Spleen (tissue), 11 donors: Measurements from ENCODE around the gene FAM184A. TPM values are rescaled to one million over a fixed set of nuclear protein-coding genes. Genes with fewer than 3 reads are reported as not detected.

Experiments used
- DNase-seq: peaks from one replicate; pipeline ENCODE4 v3.0.0-alpha.2; 2020
- H3K27ac ChIP-seq, 8 donors: fragments of 200-600 bp; sonication (generic) in 7 of 8; 1 replicate in 4 of 8; 2 replicates in 4 of 8; pipeline versions ENCODE4 v1.5.0 to v1.8.0; 2016 to 2021; ENCODE audit warnings: inconsistent platforms in 4 of 8, mild to moderate bottlenecking in 4 of 8, moderate library complexity in 1 of 8
- H3K27me3 ChIP-seq, 7 donors: fragments of 200-600 bp; sonication (generic) in 6 of 7; replicated peaks in 1 of 7; 1 replicate in 4 of 7; 2 replicates in 3 of 7; pipeline versions ENCODE4 v1.5.0 to v1.8.0; 2016 to 2021; ENCODE audit warnings: inconsistent platforms in 3 of 7, mild to moderate bottlenecking in 1 of 7
- H3K36me3 ChIP-seq, 6 donors: fragments of 200-600 bp; sonication (generic) in 5 of 6; 1 replicate in 4 of 6; 2 replicates in 2 of 6; pipeline versions ENCODE4 v1.5.0 to v1.8.0; 2016 to 2021; ENCODE audit warnings: inconsistent platforms in 2 of 6
- H3K4me1 ChIP-seq, 6 donors: fragments of 200-600 bp; sonication (generic) in 5 of 6; 1 replicate in 3 of 6; 2 replicates in 3 of 6; pipeline versions ENCODE4 v1.5.0 to v1.8.0; 2016 to 2021; ENCODE audit warnings: inconsistent platforms in 3 of 6
- H3K4me3 ChIP-seq, 8 donors: fragments of 200-600 bp; sonication (generic) in 7 of 8; 1 replicate in 4 of 8; 2 replicates in 4 of 8; pipeline versions ENCODE4 v1.5.0 to v1.8.0; 2016 to 2021; ENCODE audit warnings: inconsistent platforms in 4 of 8, mild to moderate bottlenecking in 4 of 8, moderate library complexity in 2 of 8
- H3K9me3 ChIP-seq, 8 donors: fragments of 200-600 bp; sonication (generic) in 7 of 8; 1 replicate in 4 of 8; 2 replicates in 4 of 8; pipeline versions ENCODE4 v1.5.0 to v1.8.0; 2016 to 2021; ENCODE audit warnings: inconsistent platforms in 4 of 8
- CTCF ChIP-seq, 11 experiments: fragments of 200-600 bp in 7 of 11; fragments of 450-650 bp in 4 of 11; sonication (generic) in 4 of 11; IDR thresholded peaks in 8 of 11; conservative IDR thresholded peaks in 3 of 11; 1 replicate in 7 of 11; 2 replicates in 4 of 11; pipeline versions ENCODE4 v1.4.0 to v1.8.0; 2016 to 2021; ENCODE audit warnings: antibody characterized with exemption in 11 of 11, inconsistent platforms in 4 of 11, mild to moderate bottlenecking in 1 of 11
- POLR2A ChIP-seq, 3 donors: fragments of 450-650 bp; IDR thresholded peaks; one replicate each; pipeline ENCODE4 v1.5.1; 2017; ENCODE audit warnings: antibody characterized with exemption in 3 of 3, mild to moderate bottlenecking in 1 of 3
- POLR2AphosphoS5 ChIP-seq, 3 donors: sonication (generic); formaldehyde crosslinking; IDR thresholded peaks; one replicate each; pipeline ENCODE4 v1.5.1; 2017; ENCODE audit warnings: antibody characterized with exemption in 3 of 3
- WGBS, 5 donors: extraction: QIAGEN DNeasy Blood & Tissue Kit in 3 of 5; methylation state at CpG; one replicate each; pipeline versions ENCODE4 v1.1.5 to v1.1.7; 2013 to 2018; 5-methylcytosine and 5-hydroxymethylcytosine counted together
- intact Hi-C: fragments of 100-400 bp; cut with DNase I; formaldehyde crosslinking; loops from one replicate; pipeline ENCODE4 v1.15.0; 2023; ENCODE audit warnings: low total_unique reads
- microRNA-seq, 3 donors: library from miRNA; unstranded; fragments of <30 nt; microRNA quantifications; one replicate each; pipeline versions ENCODE4 to v1.1.0, GENCODE V29; 2019 to 2020
- polyA plus RNA-seq, 3 donors: library from polyadenylated mRNA; stranded (reverse); fragments of 200-250 nt; gene quantifications; one replicate each; pipeline ENCODE4 v1.2.1, GENCODE V29; 2013
- small RNA-seq, 4 donors: library from RNA; depleted of rRNA; stranded (forward); fragments of <200 nt; gene quantifications; one replicate each; pipeline ENCODE3, GENCODE V24; 2016
- total RNA-seq, 7 donors: library from RNA; depleted of rRNA in 3 of 7; stranded (reverse); fragments of >200 nt in 3 of 7; fragmentation: NEBNext Ultra II Directional in 4 of 7; extraction: Animal tissue kit (Norgen Biotek cat#: 25700) in 4 of 7; gene quantifications; one replicate each; pipeline versions ENCODE4 v1.1.0 to v1.2.1, GENCODE V29; 2016 to 2021
- donor health status: healthy with polysubstance abuse.
- donor health status: DM: no; HTN: no; CAD: no; lungs with moderate emphysema.
- donor health status: DM: no; HTN: no; CAD: no.
- donor health status: Bipolar disorder and iron deficiency.
- donor health status: healthy.
- donor health status: DM: no; HTN: no; CAD: no.
- donor health status: DM: yes; HTN: yes; CAD: no.

Gene FAM184A
- total and polyA plus RNA-seq, 10 donors, result 0.66 to 2.0 (median 1.2) TPM

GRCh38 chr6:118912646-118913045, 165.8 kb downstream of the FAM184A start:
- no peaks in the 10 kb centered on the region for H3K4me1 ChIP-seq
- no peak overlapping the region for H3K4me3 ChIP-seq
- no peak for DNase-seq
- no peak overlapping the region for H3K27ac ChIP-seq
- WGBS, 5 donors, result 92 to 99% (median 95%) methylated on average over 5 of the region's 5 CpGs
- H3K27me3 ChIP-seq, result no peaks in the 10 kb centered on the region
- H3K36me3 ChIP-seq, result peaks cover 0 to 100% (median 76%) of the 10 kb centered on the region in 6 donors
- H3K9me3 ChIP-seq, result no peaks in the 10 kb centered on the region
- intact Hi-C loops, result no loop called here
- TF ChIP-seq POLR2AphosphoS5 (IDR thresholded peaks at IDR 0.05), result no peak
- no peak for TF ChIP-seq CTCF (IDR thresholded peaks at IDR 0.05 in 8 of 11, conservative IDR thresholded peaks at IDR 0.05 in 3 of 11)
- TF ChIP-seq POLR2A (IDR thresholded peaks at IDR 0.05), result no peak

Small RNA genes lying within 50 kb of the gene (microRNA-seq; reads per million reads assigned to microRNA genes)
- gene MIR548B, result 0 reads per million in 3 donors

Small RNA genes lying within 50 kb of the gene (small RNA-seq; reads per million reads assigned to genes)
- 0 to 0.07 (median 0) reads per million in 4 donors for gene MIR548B
- gene RF00019, result 0 reads per million in 4 donors

Other genes with a start within 250 kb of the FAM184A start
- gene ASF1A, start 184.5 kb downstream of the FAM184A start, total RNA-seq, result 10 to 100 TPM; 16.3 to 27.2 (median 17.6) TPM
- 10 to 100 TPM; 16.3 to 19.6 (median 16.7) TPM for gene ASF1A, start 184.5 kb downstream of the FAM184A start, polyA plus RNA-seq
- gene MCM9, start 143.5 kb downstream of the FAM184A start, total RNA-seq, result 10 to 100 TPM; 20.0 to 33.6 (median 24.3) TPM
- gene MCM9, start 143.5 kb downstream of the FAM184A start, polyA plus RNA-seq, result 1 to 10 TPM; 3.7 to 5.1 (median 4.5) TPM